Activated CD8-positive, alpha-beta memory T cell treated with anti-CD3 and anti-CD28 coated beads, Interleukin-2, amount 50 U/mL, for 4 hours (primary cell): ENCODE measurements around the gene CCL3.
"Not testable (repeated sequence)": the region's sequence is repeated elsewhere in the genome, so short reads cannot be mapped to it uniquely, and the experiment has no call there.

Experiments
- DNase-seq: peaks from one replicate; pipeline ENCODE4 v3.0.0-alpha.2; 2020

Gene CCL3

DNA sequence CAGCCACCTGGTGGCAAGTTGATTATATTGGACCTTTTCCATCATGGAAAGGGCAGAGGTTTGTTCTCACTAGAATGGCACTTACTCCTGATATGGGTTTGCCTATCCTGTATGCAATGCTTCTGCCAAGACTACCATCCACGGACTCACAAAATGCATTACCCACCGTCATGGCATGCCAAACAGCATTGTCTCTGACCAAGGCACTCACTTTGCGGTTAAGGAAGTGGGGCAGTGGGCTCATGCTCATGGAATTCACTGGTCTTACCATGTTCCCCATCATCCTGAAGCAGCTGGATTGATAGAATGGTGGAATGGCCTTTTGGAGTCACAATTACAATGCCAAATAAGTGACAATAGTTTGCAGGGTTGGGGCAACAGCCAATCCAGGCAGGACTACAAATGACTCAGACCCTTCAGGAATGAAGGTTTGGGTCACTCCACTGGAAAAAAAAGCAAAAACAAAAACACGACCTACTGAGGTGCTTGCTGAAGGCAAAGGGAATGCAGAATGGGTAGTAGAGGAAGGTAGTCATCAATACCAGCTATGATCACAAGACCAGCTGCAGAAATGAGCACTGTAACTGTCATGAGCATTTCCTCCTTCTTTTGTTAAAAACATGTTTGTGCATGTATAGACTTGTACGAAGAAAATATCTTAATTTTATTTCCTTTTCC lies 25.2 kb upstream of the CCL3 start:
- not testable (repeated sequence) for DNase-seq

DNA sequence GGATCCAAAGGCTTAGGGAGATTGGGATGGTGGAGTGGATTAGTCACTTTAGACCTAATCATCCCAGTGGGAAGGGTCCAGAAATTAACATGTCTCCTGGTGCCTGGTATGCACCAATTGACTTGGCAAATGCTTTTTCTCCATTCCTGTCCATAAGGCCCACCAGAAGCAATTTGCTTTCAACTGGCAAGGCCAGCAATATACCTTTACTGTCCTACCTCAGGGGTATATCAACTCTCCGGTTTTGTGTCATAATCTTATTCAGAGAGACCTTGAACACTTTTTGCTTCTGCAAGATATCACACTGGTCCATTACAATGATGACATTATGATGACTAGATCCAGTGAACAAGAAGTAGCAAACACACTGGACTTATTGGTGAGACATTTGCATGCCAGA lies 23.2 kb upstream of the CCL3 start:
- not testable (repeated sequence) for DNase-seq

DNA sequence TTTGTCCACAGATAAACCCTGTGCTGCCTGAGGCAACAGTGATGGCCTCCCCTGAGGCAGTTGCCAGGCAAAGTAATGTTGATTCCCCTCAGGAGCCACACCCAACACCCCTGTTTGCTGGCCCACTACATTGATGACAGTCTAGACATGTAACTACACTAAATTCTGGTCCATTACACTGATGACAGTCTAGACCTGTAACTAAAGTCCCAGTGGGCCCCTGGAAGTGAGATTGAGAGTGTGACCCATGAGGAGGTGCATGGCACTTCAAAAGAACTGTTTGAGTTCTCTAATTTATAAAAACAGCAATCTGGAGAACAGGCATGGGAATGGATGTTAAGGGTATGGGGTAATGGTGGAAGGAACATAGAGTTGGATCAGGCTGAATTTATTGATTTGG lies 22.6 kb upstream of the CCL3 start:
- DNase-seq = no peak

DNA sequence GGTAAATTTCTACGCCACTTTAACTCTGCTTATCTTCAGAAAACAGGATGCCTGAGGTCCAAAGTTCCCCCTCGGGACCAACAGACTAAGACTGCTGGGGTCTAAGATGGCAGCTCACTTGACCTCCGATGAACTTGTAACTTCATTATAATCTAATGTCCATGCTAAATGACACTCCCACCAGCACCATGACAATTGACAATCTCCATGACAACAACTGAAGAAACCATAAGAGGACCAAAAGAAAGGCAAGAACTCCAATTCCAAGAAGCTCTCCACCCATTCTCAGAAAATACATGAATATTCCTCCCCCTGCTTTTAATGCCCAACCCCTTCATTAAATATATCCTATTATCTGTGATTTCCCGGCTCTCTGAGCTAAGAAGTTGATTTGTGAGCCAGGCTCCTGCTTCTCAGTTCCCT lies 21.1 kb upstream of the CCL3 start:
- no peak for DNase-seq

DNA sequence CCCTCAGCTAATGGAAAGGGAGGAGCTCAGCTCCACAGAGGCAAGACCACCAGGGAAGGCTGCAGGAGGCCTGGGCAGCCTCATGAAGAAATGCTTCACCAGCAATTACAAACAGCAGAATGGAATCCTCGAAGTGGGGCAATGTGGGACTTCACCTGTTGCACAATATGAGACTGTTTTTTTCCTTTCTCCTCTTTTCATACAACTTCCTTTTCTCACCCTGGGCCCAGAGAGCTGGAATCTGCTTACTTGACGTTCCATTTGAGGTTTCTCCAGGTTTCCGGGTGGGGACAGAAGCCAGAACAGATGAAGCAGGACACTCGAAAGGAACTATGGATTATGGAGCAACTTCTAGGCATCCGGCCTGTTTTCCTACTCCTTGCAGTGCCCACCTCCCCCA lies 18.3 kb upstream of the CCL3 start:
- DNase-seq = not testable (repeated sequence)

DNA sequence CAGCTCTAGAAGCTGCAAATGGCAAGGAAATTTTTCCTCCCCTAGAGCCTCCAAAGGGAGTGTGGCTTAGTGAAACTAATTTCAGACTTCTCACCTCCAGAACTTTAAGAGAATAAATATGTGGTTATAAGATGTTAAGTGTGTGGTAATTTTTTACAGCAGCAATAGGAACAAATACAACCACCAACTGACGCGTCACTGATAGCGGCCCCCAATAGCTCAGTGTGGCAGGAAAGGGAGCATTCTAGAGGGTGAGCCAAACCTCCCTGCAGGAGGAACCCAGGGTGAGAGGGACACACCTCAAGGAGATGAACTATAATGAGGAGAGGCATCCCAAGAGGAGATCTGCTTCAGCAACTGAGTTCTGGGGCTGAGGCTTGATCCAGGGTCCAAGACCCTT lies 17.7 kb upstream of the CCL3 start:
- peak; percentile 31 for DNase-seq

DNA sequence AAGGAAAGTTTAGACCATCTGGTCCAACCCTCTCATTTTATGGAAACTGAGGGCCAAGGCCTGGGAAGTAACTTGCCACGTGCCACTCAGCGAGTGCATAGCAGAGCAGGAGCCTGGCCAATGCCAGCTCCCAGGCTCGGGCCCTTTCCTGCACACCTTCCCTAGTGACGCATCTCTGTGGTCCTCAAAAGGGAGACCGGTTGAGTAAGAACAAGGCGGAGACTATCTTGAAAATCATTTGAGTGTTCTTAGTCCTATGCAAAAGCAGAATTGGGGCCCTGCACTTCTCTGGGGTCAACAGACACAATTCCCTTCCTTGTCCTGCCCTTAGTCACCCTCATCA lies 16.5 kb upstream of the CCL3 start:
- DNase-seq = no peak

DNA sequence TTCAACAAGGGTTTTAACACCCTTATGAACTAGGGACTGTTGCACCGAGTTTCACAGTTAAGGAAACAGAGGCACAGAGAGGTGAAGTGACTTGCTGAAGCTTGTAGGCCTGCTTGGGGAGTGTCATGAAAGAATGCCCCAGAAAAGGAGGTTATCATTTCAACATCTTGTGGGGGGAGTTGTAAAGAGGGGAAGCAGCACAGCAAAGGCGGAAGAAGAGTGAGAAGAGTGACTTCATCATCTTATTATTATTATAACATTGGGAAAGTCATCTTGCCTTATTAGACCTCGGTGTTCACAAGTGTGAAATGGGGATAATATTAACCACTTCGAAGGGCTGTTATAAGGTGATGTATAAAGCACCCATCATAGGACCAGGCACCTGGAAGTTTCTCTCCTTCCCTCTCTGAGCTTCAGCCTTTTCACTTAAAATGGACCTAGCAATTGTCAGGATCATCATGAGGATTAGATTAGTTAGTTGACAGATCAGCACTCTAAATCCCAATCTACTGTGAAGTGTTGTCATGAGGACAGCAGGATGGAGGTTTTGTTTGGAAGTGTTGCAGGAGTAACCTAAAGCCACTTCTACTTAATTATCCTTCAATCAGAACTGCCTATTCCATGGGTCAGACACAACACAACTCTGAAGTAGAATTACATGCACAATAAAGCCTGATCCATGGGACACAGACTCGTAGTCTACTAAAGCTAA lies 16.0 kb upstream of the CCL3 start:
- DNase-seq = no peak

DNA sequence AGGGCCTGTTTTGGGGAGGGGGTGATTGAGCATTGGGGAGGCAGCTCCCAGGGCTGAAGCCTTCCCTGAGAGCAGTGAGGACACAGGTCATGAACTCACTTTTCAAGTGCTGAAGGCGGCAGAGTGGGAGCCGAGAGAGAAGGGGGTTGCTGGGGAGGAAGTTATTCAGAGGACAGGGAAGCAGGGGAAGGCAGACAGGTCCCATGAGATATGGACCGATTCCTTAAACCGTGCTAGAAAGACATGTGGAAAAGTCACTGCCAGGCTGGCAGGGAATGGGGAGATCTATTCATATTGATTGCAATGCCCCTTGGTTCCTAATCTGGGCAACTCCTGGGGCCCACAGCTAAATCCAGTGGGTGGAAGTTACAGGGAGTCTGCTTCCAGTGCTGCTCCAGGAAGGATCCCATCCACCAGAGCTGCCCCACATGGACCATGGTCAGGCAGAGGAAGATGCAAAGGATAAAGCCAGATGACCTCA lies 14.8 kb upstream of the CCL3 start:
- DNase-seq = no peak

DNA sequence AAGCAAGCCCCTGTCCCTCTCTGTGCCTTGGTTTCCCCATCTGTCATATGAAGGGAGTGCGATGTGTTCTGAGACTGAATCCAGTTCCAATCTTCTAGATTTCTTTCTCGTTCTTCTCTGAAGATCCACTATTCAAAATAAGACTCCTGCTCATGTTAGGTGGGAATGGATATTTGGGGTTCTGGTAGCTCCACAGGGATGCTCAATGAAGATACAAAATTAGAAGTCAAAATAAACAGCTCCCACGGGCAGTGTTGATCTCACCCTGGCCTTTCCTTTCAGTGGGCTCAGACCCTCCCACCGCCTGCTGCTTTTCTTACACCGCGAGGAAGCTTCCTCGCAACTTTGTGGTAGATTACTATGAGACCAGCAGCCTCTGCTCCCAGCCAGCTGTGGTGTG lies 14.3 kb upstream of the CCL3 start:
- not testable (repeated sequence) for DNase-seq

DNA sequence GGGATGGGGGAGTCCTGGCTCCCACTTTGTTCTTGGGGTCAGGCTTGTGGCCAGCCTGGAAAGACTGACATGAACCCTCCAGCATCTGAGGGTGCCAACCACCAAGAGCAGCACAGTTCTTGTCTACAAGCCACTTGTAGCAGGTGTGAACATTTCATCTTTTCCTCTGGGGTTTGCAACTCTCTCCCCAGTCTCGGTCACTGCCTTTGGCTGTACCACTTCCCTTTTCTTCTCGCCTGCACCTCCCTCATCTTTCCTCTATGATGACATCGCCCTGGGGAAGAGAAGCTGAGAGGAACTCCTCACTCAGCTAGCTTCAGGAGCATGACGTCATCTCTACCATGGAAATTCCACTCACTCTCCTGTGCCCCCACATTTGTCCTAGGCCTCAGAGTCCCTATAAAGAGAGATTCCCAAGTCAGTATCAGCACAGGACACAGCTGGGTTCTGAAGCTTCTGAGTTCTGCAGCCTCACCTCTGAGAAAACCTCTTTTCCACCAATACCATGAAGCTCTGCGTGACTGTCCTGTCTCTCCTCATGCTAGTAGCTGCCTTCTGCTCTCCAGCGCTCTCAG lies 13.5 kb upstream of the CCL3 start, which contains the start of gene CCL4:
Gene CCL4, plus strand, starts transcription at position 427 of the 575 bp plus-strand sequence. Its CDS starts 79 bp downstream, at position 506.
- DNase-seq = peak; percentile 28

DNA sequence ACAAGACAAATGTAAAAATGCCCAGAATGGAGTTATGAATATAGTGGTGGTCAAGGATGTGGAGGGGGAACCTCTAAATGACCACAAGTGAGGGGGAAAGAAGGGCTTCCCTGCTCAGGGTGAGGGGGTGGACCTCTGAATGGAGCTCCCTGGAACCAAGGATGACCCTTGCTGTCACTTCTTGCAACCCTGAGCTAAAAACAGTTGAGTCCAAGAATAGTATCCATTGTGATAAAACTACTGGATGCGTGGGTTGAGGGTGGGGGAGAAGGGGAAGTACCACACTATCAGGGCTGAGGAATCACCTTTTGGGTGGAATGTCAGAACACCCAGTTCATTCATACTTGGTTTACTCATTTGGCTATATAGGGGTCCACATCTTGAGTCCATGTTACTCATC lies 9.1 kb upstream of the CCL3 start:
- DNase-seq = not testable (repeated sequence)

DNA sequence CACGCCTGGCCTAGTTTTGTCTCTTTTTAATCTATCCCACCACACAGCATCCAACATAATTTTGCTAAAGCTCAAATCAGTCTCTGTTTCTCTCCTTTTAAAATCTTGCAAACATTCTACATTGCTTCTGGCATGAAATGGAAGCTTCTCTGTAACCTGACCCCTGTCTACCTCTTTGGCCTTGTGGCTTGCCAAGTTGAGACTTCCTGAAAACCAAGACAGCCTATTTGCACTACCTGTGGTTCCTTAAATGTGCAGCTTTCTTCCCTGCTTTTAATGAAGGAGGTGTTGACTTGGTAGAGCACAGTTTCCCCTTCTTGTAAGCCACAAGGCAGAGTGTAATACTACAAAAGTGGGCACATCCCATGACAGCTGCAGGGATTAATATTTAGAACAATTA lies 6.0 kb upstream of the CCL3 start:
- no peak for DNase-seq

DNA sequence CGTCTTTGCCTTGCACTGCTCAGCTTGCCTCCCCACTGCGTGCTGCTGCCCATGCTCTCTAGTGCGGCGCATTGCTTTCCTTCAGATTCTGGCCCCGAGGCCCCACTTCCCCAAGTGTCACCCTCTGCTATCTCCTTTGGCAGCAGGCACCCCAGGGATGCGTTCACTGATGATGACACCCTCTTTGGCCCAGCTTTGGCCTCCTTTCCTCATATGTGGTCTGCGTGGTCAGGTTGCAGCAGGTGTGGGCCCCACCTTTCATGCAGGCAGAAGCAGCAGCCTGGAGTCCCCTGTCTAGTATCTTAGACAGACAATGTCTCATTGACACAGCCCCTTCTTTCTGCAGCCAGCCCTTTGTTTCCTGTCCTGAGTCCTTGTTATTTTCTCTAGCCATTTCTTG lies 4.8 kb upstream of the CCL3 start:
- no peak for DNase-seq

DNA sequence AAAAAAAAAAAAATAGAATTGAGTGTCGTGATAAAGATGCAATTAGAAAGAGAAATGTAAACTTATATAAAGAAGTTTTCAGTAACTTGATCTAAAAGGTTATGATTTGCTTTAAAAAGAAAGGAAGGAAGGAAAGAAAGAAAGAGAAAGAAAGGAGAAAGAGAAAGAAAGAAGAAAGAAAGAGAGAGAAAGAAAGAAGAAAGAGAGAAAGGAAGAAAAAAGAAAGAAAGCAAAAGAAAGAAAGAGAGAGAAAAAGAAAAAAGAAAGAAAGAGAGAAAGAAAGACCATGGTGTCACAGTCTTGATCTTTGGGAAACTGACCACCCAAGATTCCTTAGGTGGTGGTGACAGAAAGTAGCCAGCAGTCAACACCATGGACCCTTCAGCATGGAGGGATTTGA lies 4.3 kb upstream of the CCL3 start:
- no peak for DNase-seq

DNA sequence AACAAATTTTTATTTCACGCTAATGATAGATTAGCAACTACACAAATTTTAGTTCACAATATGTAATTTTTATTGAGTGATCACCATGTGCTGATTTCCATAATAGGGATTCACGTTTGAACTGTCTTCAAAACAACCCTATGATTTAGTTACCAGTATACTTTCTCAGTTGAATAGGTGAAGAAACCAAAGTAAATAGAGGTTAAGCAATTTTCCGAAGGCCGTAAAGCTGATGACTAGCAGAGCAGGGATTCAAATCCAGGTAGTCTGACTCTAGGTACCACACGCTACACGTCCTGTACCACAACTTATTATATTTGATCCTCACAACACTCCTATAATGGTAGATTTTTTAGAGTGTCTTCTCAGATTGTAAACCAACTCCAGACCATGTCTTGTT lies 2.8 kb upstream of the CCL3 start:
- DNase-seq = not testable (repeated sequence)

DNA sequence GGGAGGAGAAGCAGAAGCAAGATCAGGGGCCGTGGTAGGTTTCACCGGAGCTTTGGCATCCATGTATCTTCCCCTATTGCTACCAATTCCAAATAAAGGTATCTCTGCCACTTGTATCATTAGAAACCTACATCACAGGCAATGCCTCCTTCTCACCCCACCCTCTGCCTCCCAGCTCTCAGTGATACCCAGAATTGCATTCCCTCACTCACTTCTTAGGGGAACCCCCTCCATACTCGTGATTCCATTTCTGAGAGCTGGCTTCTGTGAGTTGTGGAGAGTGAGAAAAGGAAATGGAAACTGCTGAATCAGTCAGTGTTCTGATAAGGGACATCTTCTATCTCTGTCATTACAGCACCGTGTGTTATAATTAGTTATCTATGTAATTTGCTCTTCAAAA lies 2.3 kb upstream of the CCL3 start:
- no peak for DNase-seq

DNA sequence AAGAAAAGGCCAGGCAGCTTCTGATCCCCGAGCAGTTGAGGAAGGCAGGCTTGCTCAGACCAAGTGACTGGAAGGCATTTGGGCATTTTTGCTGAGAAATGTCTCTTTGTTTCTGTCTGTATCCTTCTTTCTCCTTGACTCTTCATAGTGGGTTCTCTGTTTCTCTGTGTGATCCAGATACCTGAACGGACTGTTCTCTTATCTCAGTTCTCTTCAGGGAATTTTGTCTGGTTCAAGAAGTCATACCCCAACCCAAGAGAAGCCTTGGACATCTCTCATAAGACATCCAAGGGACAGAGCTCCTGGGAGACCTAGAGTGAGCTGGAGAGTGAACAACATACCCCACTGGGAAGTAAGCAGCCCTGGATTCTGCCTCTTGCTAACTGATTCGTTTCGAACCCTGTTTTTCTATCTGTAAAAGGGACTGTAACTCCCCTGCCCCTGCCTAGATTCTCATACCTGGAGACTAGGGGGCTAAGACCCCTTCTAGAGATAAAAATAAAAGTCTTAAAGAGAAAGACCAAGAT lies 541 bp downstream of the CCL3 start:
- DNase-seq = no peak

DNA sequence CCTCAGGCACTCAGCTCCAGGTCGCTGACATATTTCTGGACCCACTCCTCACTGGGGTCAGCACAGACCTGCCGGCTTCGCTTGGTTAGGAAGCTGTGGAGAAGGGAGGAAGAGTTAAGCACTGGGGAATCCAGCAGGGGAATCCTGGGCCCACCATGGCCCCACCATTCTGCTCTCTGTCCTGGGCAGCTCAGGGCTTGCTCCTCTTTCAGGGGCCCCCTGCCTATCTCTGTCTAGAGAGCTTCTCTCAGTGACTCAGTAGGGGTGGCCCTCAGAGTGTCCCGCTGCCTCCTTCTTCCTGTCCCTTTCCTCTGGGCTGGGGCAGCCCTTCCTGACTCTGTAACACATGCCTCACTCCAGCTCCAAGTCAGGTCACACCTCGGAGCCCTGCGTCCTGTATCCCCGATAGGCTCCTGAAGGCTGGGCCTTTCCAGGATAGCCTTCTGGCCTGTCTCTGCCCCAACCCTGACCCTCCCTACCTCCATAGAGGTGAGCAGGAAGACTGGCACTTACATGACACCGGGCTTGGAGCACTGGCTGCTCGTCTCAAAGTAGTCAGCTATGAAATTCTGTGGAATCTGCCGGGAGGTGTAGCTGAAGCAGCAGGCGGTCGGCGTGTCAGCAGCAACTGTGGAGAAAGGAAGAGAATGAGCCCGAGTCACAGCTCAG lies 1.1 kb downstream of the CCL3 start:
- DNase-seq = no peak

DNA sequence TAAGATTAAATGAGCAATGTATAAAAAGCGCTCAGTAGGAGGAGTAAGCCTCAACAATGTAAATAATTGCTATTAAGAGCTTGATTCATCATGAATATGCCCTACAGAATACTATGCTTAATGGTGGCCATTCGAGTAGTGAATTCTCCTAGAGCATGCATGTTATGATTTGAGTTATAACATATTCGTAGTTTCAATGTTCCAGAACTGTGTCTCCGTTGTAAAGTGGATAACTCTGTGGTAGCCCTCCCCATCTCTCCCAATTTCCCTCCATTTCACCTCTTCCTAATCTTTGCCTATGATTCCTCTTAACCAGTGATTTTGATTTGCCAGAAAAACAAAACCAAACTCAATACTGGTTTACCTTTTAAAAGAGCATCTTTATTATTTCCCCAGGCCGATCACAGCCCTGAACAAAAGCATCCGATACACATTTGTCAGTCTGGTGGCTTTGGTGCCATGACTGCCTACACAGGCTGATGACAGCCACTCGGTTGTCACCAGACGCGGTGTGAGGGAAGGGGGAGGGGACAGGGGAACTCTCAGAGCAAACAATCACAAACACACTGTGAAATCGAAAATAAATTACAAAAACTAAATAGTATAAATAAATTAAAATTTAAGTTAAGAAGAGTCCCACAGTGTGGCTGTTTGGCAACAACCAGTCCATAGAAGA lies 1.9 kb downstream of the CCL3 start:
- DNase-seq = not testable (repeated sequence)

DNA sequence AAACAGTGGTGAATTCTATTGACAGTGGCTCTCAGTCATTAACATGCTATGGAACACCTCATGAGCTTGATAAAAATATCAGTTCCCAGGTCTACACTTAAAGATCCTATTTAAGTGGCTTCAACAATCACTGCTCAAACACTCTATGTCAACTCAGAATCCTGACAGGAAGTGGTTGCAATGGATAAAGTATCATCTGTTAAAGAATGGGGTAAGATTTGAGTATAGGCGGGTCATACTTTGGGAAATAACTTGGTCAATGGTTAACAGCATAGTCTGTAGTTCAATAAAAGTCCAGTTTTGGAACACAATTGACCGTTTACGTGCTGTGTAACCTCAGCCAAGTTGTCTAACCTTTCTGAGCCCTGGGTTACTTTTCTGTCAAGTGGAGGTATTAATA lies 2.5 kb downstream of the CCL3 start:
- not testable (repeated sequence) for DNase-seq

DNA sequence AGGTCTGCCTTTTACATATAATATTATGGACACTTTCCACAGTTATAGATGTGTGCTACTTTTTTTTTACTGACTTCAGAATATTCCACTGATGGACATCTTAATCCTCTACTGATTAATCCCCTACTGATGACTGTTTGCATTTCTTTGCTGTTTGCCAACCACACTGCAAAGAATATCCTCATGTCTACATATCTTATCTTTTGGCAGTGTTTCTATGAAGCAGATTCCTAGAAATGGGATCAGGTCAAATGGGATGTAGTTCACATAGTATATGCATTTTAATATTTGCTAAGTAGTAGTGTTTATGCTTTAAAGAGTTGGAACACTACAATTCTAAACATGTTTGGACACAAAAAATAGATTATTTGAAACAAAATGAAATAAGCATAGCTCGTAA lies 3.2 kb downstream of the CCL3 start:
- DNase-seq = no peak

DNA sequence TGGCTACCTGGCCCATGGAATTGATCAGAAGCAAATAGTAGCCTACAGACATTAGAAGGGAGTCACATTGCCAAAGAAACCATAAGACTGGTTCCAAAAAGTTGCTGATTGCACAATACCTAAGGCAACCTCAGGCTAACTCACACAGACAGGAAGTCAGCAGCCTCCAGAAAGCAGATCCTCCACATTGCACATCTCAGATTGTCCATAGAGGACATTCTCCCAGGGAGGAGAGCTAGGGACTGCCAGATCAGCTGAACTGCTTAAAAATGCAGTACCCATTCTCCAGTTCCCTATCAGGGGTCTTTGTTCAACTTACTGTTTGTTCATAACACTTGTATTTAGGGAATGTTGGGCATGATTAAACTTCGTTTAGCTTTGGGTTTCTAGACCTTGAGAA lies 4.2 kb downstream of the CCL3 start:
- DNase-seq = no peak
